SK-MEL-5 (cell line): Measurements from ENCODE around the gene GIT1. TPM values are rescaled to one million over a fixed set of nuclear protein-coding genes. Genes with fewer than 3 reads are reported as not detected.
"Not testable (repeated sequence)": the region's sequence is repeated elsewhere in the genome, so short reads cannot be mapped to it uniquely, and the experiment has no call there.

ENCODE experiments used
- DNase-seq: peaks from one replicate; pipeline ENCODE4 v3.0.0-alpha.2; 2016; ENCODE audit warnings: low read depth, low spot score
- in situ Hi-C: cut with HindIII; loops from 2 replicates; pipeline ENCODE4 v1.10.0; 2016; ENCODE audit warnings: low sequenced_read_pairs, high pct_unique_total_duplicates, low pct_unique_long_range_greater_than_20kb
- total RNA-seq: library from RNA; depleted of rRNA; stranded (reverse); fragments of >200 nt; shearing (Covaris generic); gene quantifications from 2 replicates; pipeline ENCODE4 v1.2.3, GENCODE V29; 2014

GIT1 gene
- total RNA-seq, 1 experiment from 2014 or later, result 32.0 TPM

DNA sequence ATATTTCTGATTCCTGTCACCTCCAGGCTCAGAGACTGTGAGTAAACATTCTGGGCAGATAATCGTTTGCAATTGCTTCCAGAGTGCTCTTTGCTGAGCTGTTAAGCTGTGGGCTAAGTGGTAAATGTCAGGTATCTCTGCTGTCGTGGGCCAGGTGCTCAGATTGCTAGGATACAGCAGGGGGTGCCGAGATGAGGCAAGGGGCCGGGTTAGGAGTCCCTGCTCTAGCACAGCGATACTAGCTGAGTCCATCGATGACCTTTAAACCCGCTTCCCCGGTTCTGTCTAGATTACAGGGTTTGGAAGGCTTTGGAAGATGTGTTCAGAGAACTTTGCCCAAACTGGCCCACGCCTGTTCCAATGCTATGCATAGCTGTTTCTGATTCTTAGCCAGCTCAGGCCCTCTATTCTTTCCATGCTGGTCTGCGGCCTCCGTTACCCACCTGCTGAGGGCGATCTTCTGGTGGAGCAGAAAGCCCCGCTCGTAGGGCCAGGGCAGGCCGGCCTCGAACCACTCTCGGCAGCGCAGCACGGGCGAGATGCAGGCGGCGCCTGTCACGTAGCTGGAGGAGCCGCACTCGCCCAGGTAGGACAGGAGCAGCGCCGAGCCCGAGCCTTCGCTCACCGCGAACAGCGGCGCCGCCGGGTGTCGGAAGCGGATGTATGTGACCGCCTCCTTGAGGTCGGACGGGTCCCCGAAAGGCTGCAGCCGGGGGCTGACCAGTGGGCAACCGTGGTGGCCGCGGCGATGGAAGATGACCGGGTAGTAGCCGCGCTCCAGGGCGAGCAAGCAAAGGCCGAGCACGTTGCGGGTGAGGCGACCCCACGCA lies 23.6 kb downstream of the GIT1 start:
- in situ Hi-C loops, result no loop called here
- DNase-seq, result no peak

DNA sequence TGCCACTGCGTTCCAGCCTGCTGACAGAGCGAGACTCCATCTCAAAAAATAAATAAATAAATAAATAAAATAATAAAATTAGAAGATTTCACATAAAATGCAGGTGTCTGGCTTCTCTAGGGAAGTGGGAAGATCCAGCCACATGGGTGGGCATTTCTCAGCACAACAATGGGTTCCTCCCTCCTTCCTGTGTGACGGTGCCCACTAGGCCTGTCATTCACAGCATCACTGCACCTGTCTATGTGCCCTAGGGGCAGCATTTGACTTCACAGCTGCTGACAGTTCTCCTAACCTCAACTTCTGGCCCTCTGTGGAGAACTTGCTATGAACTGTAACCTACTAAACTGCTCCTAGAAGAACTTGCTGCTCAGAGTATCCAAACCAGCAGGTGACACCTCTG lies 25.6 kb downstream of the GIT1 start:
- in situ Hi-C loops, result no loop called here
- no peak for DNase-seq

DNA sequence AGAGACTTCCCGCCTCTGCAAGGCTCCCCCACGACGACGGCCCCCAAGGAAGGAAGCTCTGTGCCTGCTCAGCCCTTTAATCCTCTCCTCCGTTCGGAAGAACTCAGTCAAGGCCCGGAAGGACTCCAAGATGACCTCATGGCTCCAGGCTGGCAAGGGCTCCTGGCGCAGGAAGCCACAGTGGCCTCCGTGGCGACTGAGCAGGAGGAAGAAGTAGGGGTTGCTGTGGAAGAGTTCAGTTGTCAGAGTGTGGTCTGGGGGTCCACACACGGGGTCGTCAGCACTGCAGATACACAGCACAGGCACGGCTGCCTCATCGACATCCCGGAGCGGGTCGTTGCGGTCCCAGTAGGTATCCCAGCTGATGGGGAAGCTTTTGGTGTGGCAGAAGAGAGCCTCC lies 26.8 kb downstream of the GIT1 start:
- in situ Hi-C loops, result no loop called here

DNA sequence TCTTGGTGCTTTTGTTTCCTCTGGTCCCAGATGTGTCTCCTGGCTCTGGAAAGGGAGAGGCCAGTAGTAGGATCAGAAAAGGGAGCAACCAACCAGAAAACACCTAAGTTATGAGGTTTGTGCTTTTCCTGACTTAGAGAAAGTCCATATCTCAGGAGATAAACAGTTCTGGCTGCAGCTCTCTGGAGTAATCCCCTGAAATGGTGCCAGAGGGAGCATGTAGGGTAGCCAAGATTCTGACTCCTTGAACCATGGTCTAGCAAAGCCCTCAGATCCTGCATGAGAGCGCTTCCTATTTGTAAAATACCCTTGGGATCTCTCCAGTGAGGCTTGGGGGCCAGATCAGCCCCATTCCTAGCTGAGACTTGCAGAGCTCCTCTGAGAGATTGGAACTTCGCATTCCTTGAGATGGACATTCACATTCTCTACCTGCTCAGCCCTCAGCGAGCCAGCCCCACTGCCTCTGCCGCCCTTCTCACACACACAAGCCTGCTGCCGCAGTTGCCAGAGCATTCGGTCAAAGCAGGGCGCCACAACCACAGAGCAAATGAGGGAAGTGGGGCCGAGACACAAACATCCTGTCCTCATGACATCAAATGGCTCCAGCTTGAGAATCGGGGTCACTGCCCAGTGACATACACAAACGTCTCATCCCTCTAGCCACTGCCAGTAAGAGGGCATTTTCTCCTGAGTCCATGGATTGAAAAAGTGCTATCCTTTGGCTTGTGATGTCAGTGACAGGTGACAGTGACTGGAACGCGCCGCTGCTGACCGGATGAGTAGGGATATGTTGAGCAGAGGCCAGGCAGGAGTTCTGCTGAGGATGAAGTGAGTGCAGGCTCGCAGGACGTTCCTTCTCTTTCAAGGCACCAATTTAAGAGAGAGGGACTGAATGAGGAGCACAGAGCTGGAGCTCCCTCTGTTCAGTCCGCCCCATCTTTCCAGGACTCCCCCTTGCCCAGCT lies 27.6 kb downstream of the GIT1 start:
- DNase-seq, result no peak
- in situ Hi-C loops, result no loop called here

More for the DNA sequence above, 26.8 kb downstream of the GIT1 start:
- DNase-seq, result no peak

DNA sequence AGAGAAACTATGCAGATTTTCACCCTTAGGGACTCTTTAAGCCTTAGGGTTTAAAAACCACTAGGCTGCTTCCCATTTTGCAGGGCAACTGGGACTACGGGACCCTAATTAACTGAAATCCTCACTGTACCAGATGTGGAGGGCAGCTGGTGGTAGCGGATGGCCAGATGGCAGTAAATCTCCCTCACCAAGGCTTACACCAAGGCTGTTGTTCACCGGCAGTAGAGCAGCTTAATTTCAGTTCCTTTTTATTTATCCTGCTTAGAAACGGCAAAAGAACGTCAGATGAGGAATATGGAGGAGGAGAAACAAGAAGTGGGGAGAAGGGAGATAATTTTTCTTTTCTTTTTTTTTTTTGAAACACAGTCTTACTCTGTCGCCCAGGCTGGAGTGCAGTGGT lies 29.1 kb downstream of the GIT1 start:
- no peak for DNase-seq
- in situ Hi-C loops, result no loop called here

DNA sequence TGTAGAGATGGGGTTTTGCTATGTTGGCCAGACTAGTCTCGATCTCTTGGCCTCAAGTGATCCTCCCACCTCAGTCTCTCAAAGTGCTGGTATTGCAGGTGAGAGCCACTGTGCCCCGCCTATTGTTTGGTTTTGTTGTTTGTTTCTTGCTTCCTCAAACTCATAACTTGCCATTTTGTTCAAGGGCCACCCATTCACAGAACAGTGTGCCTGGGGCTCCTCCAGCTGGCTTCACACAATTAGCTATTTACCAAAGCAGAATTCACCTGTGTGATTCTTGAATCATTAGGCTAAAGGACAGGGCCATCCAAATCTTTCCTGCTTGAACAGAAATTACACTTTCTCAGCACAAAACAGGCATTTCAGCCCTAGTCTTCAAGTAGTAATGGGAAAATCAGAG lies 29.8 kb downstream of the GIT1 start:
- DNase-seq, result no peak
- in situ Hi-C loops, result no loop called here

DNA sequence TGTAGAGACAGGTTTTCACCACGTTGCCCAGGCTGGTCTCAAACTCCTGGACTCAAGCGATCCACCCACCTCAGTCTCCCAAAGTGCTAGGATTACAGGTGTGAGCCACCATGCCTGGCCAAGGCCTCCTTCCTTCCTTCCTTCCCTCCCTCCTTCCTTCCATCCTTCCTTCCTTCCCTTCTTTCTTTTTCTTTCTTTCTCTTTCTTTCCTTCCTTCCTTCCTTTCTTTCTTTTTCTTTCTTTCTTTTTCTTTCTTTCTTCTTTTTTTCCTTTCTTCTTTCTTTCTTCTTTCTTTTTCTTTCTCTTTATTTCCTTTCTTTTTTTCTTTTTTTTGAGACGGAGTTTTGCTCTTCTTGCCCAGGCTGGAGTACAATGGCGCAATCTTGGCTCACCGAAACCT lies 31.3 kb downstream of the GIT1 start:
- in situ Hi-C loops, DNase-seq: not testable (repeated sequence)

DNA sequence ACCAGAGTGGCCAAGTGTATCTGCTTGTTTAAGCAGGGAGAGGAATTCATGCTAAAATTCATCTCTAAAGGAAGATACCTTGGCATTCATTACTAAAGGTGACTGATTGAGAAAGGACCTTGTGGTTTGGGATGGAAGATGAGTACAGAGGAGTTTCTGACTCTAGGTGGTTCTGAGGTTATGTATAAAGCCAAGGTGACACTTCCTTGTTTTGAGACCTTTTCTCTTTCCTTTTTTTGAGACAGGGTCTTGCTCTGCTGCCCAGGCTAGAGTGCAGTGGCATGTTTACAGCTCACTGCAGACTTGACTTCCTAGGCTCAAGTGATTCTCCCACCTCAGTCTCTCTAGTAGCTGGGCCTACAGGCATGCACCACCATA lies 31.7 kb downstream of the GIT1 start:
- DNase-seq, result no peak
- in situ Hi-C loops, result no loop called here

DNA sequence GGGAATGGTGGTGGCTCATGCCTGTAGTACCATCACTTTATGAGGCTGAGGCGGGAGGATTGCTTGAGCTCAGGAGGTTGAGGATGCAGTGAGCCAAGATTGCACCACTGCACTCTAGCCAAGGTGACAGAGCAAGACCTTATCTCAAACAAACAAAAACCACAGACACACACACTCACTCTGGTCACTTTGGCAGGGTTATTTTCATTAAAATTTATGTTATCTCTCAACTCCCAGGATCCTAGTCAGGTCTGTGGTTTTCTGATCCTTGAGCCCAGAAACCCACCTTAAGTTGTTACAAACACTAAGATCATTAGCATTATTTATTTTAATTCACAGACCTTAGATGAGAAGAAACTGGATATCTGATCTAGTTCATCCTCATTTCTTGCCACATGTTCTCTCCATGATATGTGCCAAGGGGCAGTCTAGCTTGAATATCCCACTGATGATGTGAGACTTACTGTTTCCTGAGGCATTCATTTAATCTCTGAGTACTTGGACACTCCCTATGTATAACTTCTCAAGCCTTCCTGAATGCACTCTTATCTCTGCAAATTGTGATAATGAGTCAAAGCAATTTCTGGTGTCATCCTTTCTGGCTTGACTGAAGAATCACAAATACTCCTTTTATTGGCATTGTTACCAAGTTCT lies 32.2 kb downstream of the GIT1 start:
- no peak for DNase-seq
- in situ Hi-C loops, result no loop called here

DNA sequence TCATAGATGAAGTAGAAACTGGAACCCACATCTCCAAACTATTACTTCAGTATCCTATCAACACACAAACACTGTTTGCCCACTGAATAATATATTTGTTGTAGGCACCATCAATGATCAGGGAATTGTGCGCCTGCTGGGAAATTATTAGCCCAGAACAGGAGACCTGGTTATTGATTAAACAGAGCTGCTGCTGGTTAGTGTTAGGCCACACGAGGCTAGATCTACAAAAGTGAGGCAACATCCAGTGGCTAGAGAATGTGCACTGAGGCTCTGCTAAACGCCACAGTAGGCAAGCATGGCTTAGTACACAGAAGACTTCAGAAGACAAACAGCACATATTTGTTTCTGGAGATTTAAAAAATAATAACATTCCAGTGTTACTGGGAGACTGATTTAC lies 33.6 kb downstream of the GIT1 start:
- DNase-seq, result no peak
- in situ Hi-C loops, result no loop called here

DNA sequence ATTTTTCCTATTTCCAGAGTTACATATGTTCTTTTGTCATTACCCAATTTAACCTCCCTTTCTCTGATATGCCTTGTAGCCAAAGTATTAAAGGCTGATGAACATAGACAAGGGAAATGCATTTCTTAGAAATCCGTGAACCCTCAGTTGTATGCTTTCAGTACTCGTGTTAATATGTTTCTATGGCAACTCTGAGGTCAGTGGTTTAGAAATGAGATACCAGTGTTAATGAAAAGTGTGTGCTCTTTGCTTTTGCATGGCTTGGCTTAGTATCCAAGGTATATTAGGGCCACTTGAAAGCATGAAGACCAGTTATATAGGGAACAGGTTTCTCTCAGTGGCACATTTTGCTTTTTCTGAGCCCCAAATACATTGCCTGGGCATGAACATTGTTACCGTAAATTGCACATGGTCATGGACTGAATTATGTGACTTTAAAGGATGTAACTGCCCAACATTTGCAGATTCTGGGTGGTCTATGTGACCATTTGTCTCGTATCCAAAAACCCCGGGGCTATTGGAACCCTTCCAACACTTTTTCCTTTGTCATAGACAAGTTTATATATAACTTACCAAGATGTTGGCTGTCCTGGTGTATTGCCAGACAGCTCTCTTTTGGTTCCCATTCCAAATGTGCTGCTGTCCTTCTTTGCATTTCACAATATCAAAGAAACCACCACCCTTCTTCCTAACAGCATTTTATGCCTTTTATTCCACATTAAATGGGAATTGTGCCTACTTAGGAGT lies 40.1 kb downstream of the GIT1 start:
- in situ Hi-C loops, result no loop called here
- DNase-seq, result no peak

DNA sequence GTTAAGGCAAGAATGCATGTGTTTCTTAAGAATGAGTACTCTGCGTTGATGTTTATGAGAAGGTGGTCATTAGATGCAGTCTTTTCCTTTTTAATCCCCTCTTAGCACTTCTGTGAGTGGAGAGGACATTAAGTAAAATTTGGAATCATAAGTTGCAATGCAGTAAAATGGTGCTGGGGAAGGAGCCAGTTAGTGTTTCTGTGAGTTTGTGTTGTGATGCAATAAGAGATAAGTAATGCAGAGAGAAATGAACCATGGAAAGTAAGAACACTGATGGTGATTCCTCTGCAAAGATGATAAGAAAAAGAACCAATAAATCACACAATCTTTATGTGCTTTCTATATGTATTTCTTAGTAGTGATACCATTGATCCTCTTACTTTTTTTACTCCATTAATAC lies 42.6 kb downstream of the GIT1 start:
- in situ Hi-C loops, result no loop called here
- no peak for DNase-seq

DNA sequence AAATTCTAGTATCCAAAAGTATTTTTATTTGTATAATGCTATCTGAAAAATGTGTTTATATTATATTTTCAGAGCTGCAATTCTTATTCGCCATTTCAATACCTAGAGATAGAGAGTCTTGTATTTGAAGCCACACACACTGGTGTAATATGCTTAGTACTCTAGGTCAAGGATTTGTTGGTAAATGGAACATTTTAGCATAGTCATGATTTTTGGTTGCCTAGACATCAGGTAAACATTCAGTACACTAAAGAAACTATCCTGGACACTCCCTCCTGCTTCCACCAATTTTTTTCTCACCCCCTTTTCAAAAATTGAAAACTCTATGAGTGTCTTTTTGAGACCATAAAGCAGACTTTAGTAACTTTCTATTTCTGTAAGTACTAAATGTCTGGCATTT lies 43.4 kb downstream of the GIT1 start:
- in situ Hi-C loops, result no loop called here
- no peak for DNase-seq

DNA sequence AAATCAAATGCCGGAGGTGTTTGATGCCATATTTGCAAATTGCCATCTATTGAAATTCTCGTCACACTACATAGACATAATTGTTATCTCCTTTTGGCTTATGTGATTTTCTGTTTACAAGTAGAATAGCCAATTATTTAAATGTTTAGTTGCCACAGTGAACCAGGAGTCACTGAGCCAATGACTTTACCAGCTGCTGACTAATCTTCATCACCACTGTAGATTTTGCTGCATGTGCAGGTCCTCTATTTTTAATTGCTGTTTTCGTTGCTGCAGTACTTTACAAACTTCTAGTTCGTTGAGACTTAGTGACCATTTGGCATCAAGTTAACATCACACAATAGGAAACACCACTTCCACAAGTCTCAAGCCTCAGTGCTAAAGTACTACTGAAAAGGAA lies 45.4 kb downstream of the GIT1 start:
- DNase-seq, result no peak
- in situ Hi-C loops, result no loop called here

DNA sequence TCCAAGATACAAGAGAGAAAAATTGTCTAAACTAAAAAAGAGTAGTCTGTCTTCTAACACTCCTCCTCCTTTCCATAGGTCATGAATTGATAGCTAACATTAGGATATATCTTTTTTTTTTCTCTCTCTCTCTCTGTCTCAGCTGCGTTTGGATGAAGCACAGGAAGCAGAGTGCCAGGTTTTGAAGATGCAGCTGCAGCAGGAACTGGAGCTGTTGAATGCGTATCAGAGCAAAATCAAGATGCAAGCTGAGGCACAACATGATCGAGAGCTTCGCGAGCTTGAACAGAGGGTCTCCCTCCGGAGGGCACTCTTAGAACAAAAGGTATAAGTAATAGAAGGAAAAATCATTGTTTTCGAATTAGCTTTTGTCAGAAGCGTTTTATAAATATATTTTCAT lies 55.5 kb downstream of the GIT1 start:
- in situ Hi-C loops, result no loop called here
- DNase-seq, result no peak

DNA sequence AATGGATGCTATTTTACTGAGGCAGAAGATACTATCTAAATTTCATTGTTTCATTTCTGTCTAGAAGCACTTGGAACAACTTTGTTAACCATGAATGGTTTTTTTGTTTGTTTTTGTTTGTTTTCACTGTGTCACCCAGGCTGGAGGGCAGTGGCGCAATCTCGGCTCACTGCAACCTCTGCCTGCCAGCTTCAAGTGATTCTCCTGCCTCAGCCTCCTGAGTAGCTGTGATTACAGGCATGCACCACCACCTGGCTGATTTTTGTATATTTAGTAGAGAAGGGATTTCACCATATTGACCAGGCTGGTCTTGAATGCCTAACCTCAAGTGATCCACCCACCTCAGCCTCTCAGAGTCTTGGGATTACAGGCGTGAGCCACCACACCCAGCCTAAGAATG lies 63.1 kb downstream of the GIT1 start:
- in situ Hi-C loops, result no loop called here

DNA sequence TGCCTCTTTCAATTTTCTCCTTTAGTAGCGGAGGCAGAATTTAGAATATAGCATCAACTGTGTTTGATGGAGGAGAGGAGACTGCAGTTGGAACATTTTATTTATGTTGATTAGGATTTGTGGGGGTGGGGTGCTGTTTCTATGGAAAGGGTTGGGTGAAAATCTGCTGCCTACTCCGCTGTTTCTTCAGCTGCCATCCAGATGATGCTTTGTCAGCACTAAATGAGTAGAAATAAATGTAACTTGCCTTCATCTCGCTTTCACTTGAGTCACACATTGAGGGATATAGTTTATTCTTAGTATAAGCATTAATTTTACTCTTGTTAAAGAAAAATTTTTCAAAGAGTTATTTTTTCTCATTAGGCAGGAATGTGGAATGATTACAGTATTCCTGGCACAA lies 64.8 kb downstream of the GIT1 start:
- DNase-seq, result no peak
- in situ Hi-C loops, result no loop called here

More for the DNA sequence above, 63.1 kb downstream of the GIT1 start:
- DNase-seq, result no peak
